Measurements from ENCODE around the gene CCDC27.

The CCDC27 gene

DNA sequence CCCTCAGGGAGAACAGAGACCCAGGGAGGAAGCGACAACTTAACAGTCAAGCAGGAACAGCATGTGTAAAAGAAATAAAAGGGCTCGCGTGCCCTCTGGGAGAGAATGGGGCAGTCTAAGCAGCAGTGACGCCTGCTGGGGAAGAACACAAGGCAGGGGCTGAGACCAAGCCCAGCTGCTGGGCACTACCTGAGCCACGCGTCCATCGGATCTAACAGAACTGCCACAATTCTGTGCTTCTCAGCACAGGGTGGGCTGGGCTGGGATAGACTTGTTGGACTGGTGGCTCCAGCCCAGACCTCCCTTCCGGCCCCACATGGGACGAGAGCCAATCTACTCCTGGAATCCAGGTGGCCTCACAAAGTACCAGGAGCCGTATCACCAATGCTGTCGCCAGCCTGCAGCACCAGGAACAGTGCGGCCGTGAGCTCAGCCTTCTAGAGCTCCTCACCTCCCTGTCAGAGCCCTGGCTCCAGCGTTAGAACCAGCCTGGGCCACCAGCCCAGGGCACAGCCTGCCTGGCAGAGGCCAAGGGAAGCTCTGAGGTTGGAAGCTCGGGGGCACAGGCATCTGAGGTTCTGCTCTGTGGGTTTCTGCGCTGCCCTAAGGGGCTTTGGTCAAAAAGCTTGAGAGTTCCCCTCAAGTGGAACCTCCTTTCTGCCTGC is 36.6 kb downstream of the CCDC27 start:
- H3K9ac ChIP-seq (ENCODE audit: low read depth, low read length, poor library complexity, severe bottlenecking): no peak overlapping the region
- no peaks in the 10 kb centered on the region for H3K27me3 ChIP-seq (ENCODE audit: insufficient read depth, low read length, poor library complexity, severe bottlenecking)
- no peaks in the 10 kb centered on the region for H3K9me3 ChIP-seq (ENCODE audit: insufficient read depth, low read depth, low read length)
- TF ChIP-seq EZH2phosphoT487 (IDR thresholded peaks at IDR 0.05; ENCODE audit: borderline replicate concordance): no peak
- TF ChIP-seq, protein P1, sequence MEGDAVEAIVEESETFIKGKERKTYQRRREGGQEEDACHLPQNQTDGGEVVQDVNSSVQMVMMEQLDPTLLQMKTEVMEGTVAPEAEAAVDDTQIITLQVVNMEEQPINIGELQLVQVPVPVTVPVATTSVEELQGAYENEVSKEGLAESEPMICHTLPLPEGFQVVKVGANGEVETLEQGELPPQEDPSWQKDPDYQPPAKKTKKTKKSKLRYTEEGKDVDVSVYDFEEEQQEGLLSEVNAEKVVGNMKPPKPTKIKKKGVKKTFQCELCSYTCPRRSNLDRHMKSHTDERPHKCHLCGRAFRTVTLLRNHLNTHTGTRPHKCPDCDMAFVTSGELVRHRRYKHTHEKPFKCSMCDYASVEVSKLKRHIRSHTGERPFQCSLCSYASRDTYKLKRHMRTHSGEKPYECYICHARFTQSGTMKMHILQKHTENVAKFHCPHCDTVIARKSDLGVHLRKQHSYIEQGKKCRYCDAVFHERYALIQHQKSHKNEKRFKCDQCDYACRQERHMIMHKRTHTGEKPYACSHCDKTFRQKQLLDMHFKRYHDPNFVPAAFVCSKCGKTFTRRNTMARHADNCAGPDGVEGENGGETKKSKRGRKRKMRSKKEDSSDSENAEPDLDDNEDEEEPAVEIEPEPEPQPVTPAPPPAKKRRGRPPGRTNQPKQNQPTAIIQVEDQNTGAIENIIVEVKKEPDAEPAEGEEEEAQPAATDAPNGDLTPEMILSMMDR (conservative IDR thresholded peaks at IDR 0.05; ENCODE audit: low read length): no peak
- peaks cover 54% of the 10 kb centered on the region for H3K79me2 ChIP-seq (ENCODE audit: insufficient read depth, low read length)
- no peaks in the 10 kb centered on the region for H3K9me2 ChIP-seq (replicated peaks; ENCODE audit: low read depth, low read length)
- no peak overlapping the region for H3K4me2 ChIP-seq (ENCODE audit: low read depth, low read length, poor library complexity, severe bottlenecking)
- H4K20me1 ChIP-seq (ENCODE audit: insufficient read depth, low read length, poor library complexity, severe bottlenecking): peaks cover 24% of the 10 kb centered on the region
- H3K4me1 ChIP-seq (ENCODE audit: insufficient read depth, low read length, poor library complexity, severe bottlenecking): peaks cover 13% of the 10 kb centered on the region
- no peaks in the 10 kb centered on the region for H3F3A ChIP-seq (ENCODE audit: low read depth)
- no peak overlapping the region for H2AFZ ChIP-seq (ENCODE audit: low read length)
- H3K36me3 ChIP-seq (ENCODE audit: insufficient read depth, low read length): peaks cover 44% of the 10 kb centered on the region; the same call in 1 of the 2 replicates
- no peak overlapping the region for H3K4me3 ChIP-seq (ENCODE audit: low read length, poor library complexity, severe bottlenecking)

DNA sequence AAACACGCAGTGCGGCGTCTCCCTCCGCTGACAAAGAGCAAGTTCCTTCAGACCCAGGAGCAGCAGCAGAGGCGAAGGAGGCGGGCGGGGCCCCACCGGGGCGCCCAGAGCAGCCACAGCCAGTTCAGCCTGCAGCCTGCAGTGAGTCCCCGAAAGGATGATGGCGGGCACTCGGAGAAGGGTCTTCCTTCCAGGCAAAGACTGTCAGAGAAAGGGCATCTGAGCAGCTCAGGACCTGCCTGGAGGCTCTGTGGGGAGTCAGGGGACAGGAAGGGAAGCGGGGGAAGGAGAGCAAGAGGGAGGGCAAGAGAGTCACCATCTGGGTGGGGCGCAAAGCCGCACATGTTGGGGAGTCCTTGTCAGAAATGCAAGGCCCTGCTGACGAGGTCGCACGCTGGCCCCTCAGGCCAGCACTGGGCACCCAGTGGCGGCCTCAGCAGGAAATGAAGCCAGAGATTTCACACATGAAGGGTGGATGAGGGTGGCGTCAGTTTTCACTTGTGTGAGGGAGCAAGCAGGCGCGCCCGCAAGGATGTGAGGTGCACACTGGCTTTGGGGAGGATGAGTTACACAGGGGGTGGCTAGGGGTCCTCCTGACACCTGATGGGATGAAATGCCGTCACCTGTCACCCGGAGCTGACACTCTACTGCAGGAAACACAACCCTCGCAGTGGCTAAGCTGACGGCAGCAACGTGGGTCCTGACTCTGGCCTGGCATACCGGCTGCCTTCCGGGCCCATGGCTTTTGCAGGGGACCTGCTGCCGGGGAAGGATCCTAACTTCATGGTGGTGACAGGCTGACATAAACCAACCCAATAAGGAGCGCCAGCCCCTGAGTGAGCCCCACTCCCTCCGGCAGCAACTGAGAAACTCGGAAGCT is 37.4 kb downstream of the CCDC27 start:
- H3K4me2 ChIP-seq (ENCODE audit: low read depth, low read length, poor library complexity, severe bottlenecking): no peak overlapping the region
- H3K27me3 ChIP-seq (ENCODE audit: insufficient read depth, low read length, poor library complexity, severe bottlenecking): no peaks in the 10 kb centered on the region
- peaks cover 30% of the 10 kb centered on the region for H4K20me1 ChIP-seq (ENCODE audit: insufficient read depth, low read length, poor library complexity, severe bottlenecking)
- no peak overlapping the region for H2AFZ ChIP-seq (ENCODE audit: low read length)
- H3F3A ChIP-seq (ENCODE audit: low read depth): no peaks in the 10 kb centered on the region
- peaks cover 62% of the 10 kb centered on the region for H3K79me2 ChIP-seq (ENCODE audit: insufficient read depth, low read length)
- TF ChIP-seq, protein P1 (conservative IDR thresholded peaks at IDR 0.05; ENCODE audit: low read length): no peak
- TF ChIP-seq EZH2phosphoT487 (IDR thresholded peaks at IDR 0.05; ENCODE audit: borderline replicate concordance): no peak
- H3K9ac ChIP-seq (ENCODE audit: low read depth, low read length, poor library complexity, severe bottlenecking): no peak overlapping the region
- H3K9me3 ChIP-seq (ENCODE audit: insufficient read depth, low read depth, low read length): no peaks in the 10 kb centered on the region
- peaks cover 36% of the 10 kb centered on the region; the same call in 1 of the 2 replicates for H3K36me3 ChIP-seq (ENCODE audit: insufficient read depth, low read length)
- H3K4me3 ChIP-seq (ENCODE audit: low read length, poor library complexity, severe bottlenecking): no peak overlapping the region
- H3K4me1 ChIP-seq (ENCODE audit: insufficient read depth, low read length, poor library complexity, severe bottlenecking): peaks cover 19% of the 10 kb centered on the region
- no peaks in the 10 kb centered on the region for H3K9me2 ChIP-seq (replicated peaks; ENCODE audit: low read depth, low read length)

DNA sequence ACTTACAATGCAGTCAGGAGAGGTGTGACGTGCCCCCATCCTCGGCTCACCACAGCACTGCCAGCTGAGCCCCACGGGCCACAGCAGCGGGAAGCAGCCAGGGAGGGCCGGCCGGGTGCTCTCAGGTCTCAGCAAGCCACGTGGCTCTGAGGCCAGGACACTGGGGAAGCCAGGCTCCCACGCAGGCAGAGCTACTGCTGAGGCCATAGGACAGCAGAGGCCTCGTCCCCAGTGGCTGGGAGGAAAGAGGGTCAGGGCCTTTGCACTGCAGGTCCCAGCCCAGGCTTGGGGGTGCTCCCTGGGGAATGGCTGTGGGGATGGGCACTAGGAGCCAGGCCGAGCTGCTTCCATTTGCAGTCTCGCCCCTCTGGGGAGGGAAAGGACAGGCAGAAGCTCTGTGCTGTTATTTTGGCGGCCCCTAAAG is 38.3 kb downstream of the CCDC27 start:
- peaks cover 70% of the 10 kb centered on the region for H3K79me2 ChIP-seq (ENCODE audit: insufficient read depth, low read length)
- H2AFZ ChIP-seq (ENCODE audit: low read length): no peak overlapping the region
- H3K4me3 ChIP-seq (ENCODE audit: low read length, poor library complexity, severe bottlenecking): no peak overlapping the region
- no peaks in the 10 kb centered on the region for H3K9me2 ChIP-seq (replicated peaks; ENCODE audit: low read depth, low read length)
- H3F3A ChIP-seq (ENCODE audit: low read depth): no peaks in the 10 kb centered on the region
- H3K27me3 ChIP-seq (ENCODE audit: insufficient read depth, low read length, poor library complexity, severe bottlenecking): no peaks in the 10 kb centered on the region
- peaks cover 39% of the 10 kb centered on the region for H4K20me1 ChIP-seq (ENCODE audit: insufficient read depth, low read length, poor library complexity, severe bottlenecking)
- H3K9me3 ChIP-seq (ENCODE audit: insufficient read depth, low read depth, low read length): no peaks in the 10 kb centered on the region
- H3K36me3 ChIP-seq (ENCODE audit: insufficient read depth, low read length): peaks cover 28% of the 10 kb centered on the region; the same call in 1 of the 2 replicates
- H3K9ac ChIP-seq (ENCODE audit: low read depth, low read length, poor library complexity, severe bottlenecking): no peak overlapping the region
- no peak overlapping the region for H3K4me2 ChIP-seq (ENCODE audit: low read depth, low read length, poor library complexity, severe bottlenecking)
- peaks cover 24% of the 10 kb centered on the region for H3K4me1 ChIP-seq (ENCODE audit: insufficient read depth, low read length, poor library complexity, severe bottlenecking)
- TF ChIP-seq, protein P1 (conservative IDR thresholded peaks at IDR 0.05; ENCODE audit: low read length): no peak
- TF ChIP-seq EZH2phosphoT487 (IDR thresholded peaks at IDR 0.05; ENCODE audit: borderline replicate concordance): no peak
